Stomach (tissue), 9 donors: ENCODE measurements around the gene ZNRF4. TPM values are rescaled to one million over a fixed set of nuclear protein-coding genes. Genes with fewer than 3 reads are reported as not detected.

Experiments used
- DNase-seq, 2 donors: peaks; one replicate each; pipeline versions ENCODE4 v3.0.0 to v3.0.0-alpha.2; 2013 to 2019
- H3K27ac ChIP-seq, 5 donors: fragments of 200-600 bp in 4 of 5; sonication (generic) in 4 of 5; one replicate each; pipeline ENCODE4 v1.5.1; 2013 to 2019; ENCODE audit warnings: mild to moderate bottlenecking in 1 of 5, moderate library complexity in 1 of 5
- H3K27me3 ChIP-seq, 3 donors: fragments of 200-600 bp; sonication (generic); one replicate each; pipeline ENCODE4 v1.5.1; 2017 to 2019; ENCODE audit warnings: mixed run types in 1 of 3
- H3K36me3 ChIP-seq, 4 donors: fragments of 200-600 bp; sonication (generic); 1 replicate in 3 of 4; 2 replicates in 1 of 4; pipeline ENCODE4 v1.5.1; 2016 to 2019
- H3K4me1 ChIP-seq, 4 donors: fragments of 200-600 bp; sonication (generic); one replicate each; pipeline ENCODE4 v1.5.1; 2016 to 2019
- H3K4me3 ChIP-seq, 4 donors: fragments of 200-600 bp; sonication (generic) in 3 of 4; one replicate each; pipeline ENCODE4 v1.5.1; 2016 to 2019; ENCODE audit warnings: mild to moderate bottlenecking in 1 of 4
- H3K9me3 ChIP-seq, 4 donors: fragments of 200-600 bp; sonication (generic); one replicate each; pipeline ENCODE4 v1.5.1; 2016 to 2019
- EP300 ChIP-seq: sonication (generic); formaldehyde crosslinking; IDR thresholded peaks from one replicate; pipeline ENCODE4 v1.6.1; 2017; ENCODE audit warnings: antibody characterized with exemption
- POLR2A ChIP-seq, 4 donors: fragments of 450-650 bp; IDR thresholded peaks; one replicate each; pipeline ENCODE4 v1.6.1; 2016; ENCODE audit warnings: antibody characterized with exemption in 4 of 4, control low read depth in 2 of 4, mild to moderate bottlenecking in 1 of 4, moderate library complexity in 1 of 4
- POLR2AphosphoS5 ChIP-seq, 3 donors: sonication (generic); formaldehyde crosslinking; IDR thresholded peaks; one replicate each; pipeline ENCODE4 v1.6.1; 2016; ENCODE audit warnings: antibody characterized with exemption in 3 of 3
- WGBS, 5 donors: extraction: QIAGEN DNeasy Blood & Tissue Kit in 3 of 5; methylation state at CpG; one replicate each; pipeline versions ENCODE4 v1.1.5 to v1.1.7; 2013 to 2018; 5-methylcytosine and 5-hydroxymethylcytosine counted together
- intact Hi-C: fragments of 100-400 bp; cut with DNase I; formaldehyde crosslinking; loops from one replicate; pipeline ENCODE4 v1.15.1; 2023; ENCODE audit warnings: low total_unique reads
- polyA plus RNA-seq, 3 donors: library from polyadenylated mRNA; stranded (reverse); fragments of 200-250 nt; gene quantifications; one replicate each; pipeline ENCODE4 v1.2.3, GENCODE V29; 2013
- total RNA-seq, 5 donors: library from RNA; depleted of rRNA; stranded (reverse); fragments of >200 nt; gene quantifications; one replicate each; pipeline versions ENCODE4 v1.1.0 to v1.2.3, GENCODE V29; 2014 to 2016
- TF ChIP-seq, protein P1 (sequence below), 7 experiments: fragments of 450-650 bp in 4 of 7; fragments of 200-600 bp in 3 of 7; sonication (generic) in 3 of 7; IDR thresholded peaks; one replicate each; pipeline ENCODE4 v1.5.1; 2016 to 2019; ENCODE audit warnings: antibody characterized with exemption in 7 of 7, control low read depth in 2 of 7, mild to moderate bottlenecking in 1 of 7
- donor health status: healthy with polysubstance abuse.
- donor health status: Bipolar disorder and iron deficiency.
- donor health status: healthy.

The ZNRF4 gene
- total and polyA plus RNA-seq, 8 donors: not detected

DNA sequence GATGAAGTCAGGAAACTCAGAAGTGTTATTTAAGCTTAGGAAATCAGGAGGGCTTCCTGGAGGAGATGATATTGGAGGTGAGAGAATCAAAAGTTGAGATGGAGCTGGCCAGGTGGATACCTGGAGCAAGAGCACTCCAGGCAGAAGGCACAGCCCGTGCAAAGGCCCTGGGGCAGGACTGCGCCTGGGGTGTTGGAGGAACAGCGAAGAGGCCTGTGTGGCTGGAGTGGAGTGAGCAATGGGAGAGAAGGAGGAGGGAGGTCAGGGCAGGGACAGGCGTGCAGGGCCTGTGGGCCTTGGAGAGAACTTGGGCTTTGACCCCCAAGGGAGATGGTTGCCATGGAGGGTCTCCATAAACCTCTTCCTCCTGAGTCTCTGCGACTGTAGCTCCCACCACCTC lies 42.1 kb downstream of the ZNRF4 start:
- intact Hi-C loops: no loop called here
- H3K4me3 ChIP-seq: no peak overlapping the region
- no peak overlapping the region for H3K27ac ChIP-seq
- H3K36me3 ChIP-seq: no peaks in the 10 kb centered on the region
- 75 to 86% (median 77%) methylated on average over 5 of the region's 5 CpGs for WGBS, 5 donors
- H3K9me3 ChIP-seq: peaks cover 11 to 27% (median 18%) of the 10 kb centered on the region in 4 donors
- peaks cover 0 to 6% (median 3%) of the 10 kb centered on the region in 4 donors for H3K4me1 ChIP-seq
- TF ChIP-seq, protein P1, sequence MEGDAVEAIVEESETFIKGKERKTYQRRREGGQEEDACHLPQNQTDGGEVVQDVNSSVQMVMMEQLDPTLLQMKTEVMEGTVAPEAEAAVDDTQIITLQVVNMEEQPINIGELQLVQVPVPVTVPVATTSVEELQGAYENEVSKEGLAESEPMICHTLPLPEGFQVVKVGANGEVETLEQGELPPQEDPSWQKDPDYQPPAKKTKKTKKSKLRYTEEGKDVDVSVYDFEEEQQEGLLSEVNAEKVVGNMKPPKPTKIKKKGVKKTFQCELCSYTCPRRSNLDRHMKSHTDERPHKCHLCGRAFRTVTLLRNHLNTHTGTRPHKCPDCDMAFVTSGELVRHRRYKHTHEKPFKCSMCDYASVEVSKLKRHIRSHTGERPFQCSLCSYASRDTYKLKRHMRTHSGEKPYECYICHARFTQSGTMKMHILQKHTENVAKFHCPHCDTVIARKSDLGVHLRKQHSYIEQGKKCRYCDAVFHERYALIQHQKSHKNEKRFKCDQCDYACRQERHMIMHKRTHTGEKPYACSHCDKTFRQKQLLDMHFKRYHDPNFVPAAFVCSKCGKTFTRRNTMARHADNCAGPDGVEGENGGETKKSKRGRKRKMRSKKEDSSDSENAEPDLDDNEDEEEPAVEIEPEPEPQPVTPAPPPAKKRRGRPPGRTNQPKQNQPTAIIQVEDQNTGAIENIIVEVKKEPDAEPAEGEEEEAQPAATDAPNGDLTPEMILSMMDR (IDR thresholded peaks at IDR 0.05): no peak
- TF ChIP-seq EP300: no peak
- no peak for TF ChIP-seq POLR2A (IDR thresholded peaks at IDR 0.05)
- TF ChIP-seq POLR2AphosphoS5 (IDR thresholded peaks at IDR 0.05): no peak
- peaks cover 0 to 72% (median 39%) of the 10 kb centered on the region in 3 donors for H3K27me3 ChIP-seq
- no peak for DNase-seq

DNA sequence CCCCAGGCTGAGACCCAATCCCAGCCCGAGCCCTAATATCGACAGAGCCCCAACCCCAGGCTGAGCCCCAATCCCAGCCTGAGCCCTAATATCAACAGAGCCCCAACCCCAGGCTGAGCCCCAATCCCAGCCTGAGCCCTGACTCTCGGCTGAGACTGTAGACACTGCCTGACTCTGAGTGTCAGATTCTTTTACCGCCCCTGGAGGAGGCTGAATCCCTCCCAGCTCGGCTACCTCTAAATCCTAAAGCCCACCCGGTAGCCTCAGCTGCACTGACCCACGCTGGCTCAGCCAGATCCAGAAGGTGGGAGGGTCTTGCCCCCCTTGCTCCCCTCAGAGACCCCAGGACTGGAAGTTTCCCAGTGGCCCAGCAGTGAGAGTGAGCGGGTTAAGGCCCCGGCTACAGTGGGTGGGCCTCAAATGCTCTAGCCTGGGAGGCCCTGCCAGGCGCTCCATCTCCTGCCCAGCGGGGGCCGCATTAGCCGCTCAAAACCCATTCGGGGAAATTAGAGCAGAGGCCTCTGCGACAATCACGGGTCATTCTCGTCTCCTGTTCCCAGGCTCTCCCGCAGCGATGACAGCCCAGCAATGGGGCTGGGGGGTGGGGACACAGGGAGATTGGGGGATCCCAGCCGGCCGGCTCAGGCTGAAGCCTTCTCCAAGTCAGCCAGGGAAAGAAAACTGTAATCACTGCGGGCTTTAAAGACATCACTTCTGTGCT lies 43.8 kb downstream of the ZNRF4 start:
- Histone ChIP-seq H3K27me3 (peaks cover 0 to 55% (median 27%) of the 10 kb centered on the region in 3 donors), H3K4me3 (no peak overlapping the region), H3K9me3 (peaks cover 11 to 42% (median 34%) of the 10 kb centered on the region in 4 donors), H3K36me3 (no peaks in the 10 kb centered on the region), H3K4me1 (no peaks in the 10 kb centered on the region), H3K27ac (no peak overlapping the region)
- intact Hi-C loops: no loop called here
- TF ChIP-seq, protein P1 (IDR thresholded peaks at IDR 0.05): no peak
- peak in 1 of 2 donors; percentile 29 for DNase-seq
- WGBS, 5 donors: 41 to 62% (median 48%) methylated on average over 12 to 22 of the region's 22 CpGs

DNA sequence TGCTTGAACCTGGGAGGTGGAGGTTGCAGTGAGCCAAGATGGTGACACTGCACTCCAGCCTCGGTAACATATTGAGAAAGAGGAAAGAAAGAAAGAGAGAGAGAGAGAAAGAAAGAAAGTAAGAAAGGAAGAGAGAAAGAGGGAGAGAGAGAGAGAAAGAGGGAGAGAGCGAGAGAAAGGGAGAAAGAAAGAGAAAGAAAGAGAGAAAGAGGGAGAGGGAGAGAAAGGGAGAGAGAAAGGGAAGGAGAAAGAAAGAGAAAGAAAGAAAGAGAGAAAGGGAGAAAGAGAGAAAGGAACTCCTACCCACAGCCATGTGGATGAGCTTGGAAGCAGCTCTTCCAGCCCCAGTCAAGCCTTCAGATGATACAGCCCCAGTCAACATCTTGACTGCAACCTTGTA lies 46.7 kb downstream of the ZNRF4 start:
- TF ChIP-seq POLR2A (IDR thresholded peaks at IDR 0.05) (no peak), EP300 (no peak), POLR2AphosphoS5 (IDR thresholded peaks at IDR 0.05) (no peak)
- TF ChIP-seq, protein P1 (IDR thresholded peaks at IDR 0.05): no peak
- Histone ChIP-seq H3K27me3 (peaks cover 0 to 26% (median 5%) of the 10 kb centered on the region in 3 donors), H3K9me3 (peaks cover 11 to 54% (median 43%) of the 10 kb centered on the region in 4 donors), H3K36me3 (no peaks in the 10 kb centered on the region), H3K4me1 (no peaks in the 10 kb centered on the region), H3K4me3 (no peak overlapping the region), H3K27ac (no peak overlapping the region)
- intact Hi-C loops: no loop called here
- DNase-seq: no peak
- WGBS, 5 donors: 89 to 100% (median 92%) methylated on average over 2 of the region's 2 CpGs

DNA sequence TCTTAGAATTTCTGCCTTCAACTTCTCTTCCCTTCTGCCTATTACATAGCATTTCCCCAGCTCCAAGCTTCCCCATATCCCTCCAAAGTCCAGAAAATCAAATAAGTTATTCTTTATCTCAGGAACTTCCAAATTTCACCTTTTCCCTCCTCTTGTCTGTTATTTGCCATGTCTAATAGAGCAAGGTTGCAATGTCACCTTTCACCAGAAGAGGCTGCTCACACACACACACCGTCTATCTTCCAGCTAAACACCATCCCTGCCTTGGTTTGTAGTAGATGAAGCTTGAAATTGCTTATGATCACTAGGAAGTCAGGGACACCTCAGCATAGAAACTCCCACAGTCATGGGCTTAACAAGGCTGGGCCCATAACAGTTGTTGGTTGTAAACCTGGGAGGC lies 48.4 kb downstream of the ZNRF4 start:
- Histone ChIP-seq H3K36me3 (no peaks in the 10 kb centered on the region), H3K4me3 (no peak overlapping the region), H3K9me3 (peaks cover 11 to 54% (median 43%) of the 10 kb centered on the region in 4 donors), H3K4me1 (no peaks in the 10 kb centered on the region), H3K27me3 (peaks cover 0 to 13% (median 5%) of the 10 kb centered on the region in 3 donors), H3K27ac (no peak overlapping the region)
- intact Hi-C loops: no loop called here
- 36 to 61% (median 48%) methylated on average over 1 of the region's 1 CpG for WGBS, 5 donors
- DNase-seq: no peak
- TF ChIP-seq, protein P1 (IDR thresholded peaks at IDR 0.05): no peak
- TF ChIP-seq POLR2A (IDR thresholded peaks at IDR 0.05) (no peak), POLR2AphosphoS5 (IDR thresholded peaks at IDR 0.05) (no peak), EP300 (no peak)
